ENCODE results near the gene NEGR1.

DNA sequence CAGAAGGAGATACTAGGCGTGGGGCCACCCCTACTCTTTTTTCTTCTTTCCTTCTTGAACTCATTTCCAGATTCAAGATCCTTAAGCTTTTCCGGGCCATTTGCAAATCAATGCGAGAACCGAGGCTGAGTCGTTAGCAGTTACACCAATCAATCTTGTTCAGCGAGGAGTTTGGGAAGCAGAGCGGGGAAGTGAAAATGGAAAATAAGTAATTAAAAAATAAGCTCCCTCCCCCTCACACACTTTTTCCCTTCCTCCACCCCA, 1.7 kb upstream of the NEGR1 start:
- TF ChIP-seq CTCF (IDR thresholded peaks at IDR 0.05), result no peak
- no peak for TF ChIP-seq POLR2A (IDR thresholded peaks at IDR 0.05)

Data from Peyer's patch (tissue), 4 donors.